SIG-M5 treated with dmso at 0.1 percent for 504 hours (cell line): ENCODE results near the gene BIVM.

Experiments used
- DNase-seq: peaks from one replicate; lab custom pipeline; 2025; ENCODE audit not compliant: unreplicated experiment; lab: John Stamatoyannopoulos, UW

Gene BIVM

DNA sequence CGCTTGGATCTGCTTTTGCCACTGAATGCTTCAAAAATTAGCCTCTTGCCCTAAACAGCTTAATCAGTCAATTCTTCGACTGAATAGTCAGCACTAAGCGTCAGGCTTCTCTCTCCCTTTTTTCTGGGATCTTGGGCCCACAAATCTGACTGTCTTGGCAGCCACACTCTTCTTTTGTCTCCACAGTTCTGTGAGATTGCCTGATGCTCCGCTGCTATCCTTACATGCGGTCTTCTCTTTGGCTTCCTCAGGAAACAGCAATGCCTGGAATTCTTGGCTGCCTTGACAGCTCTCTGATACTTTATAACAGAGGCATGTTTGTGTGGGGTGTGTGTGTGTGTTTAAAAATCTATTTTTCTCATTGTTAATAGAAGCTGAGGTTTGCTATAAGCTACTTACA is 79.6 kb downstream of the BIVM start:
- no peak for DNase-seq

DNA sequence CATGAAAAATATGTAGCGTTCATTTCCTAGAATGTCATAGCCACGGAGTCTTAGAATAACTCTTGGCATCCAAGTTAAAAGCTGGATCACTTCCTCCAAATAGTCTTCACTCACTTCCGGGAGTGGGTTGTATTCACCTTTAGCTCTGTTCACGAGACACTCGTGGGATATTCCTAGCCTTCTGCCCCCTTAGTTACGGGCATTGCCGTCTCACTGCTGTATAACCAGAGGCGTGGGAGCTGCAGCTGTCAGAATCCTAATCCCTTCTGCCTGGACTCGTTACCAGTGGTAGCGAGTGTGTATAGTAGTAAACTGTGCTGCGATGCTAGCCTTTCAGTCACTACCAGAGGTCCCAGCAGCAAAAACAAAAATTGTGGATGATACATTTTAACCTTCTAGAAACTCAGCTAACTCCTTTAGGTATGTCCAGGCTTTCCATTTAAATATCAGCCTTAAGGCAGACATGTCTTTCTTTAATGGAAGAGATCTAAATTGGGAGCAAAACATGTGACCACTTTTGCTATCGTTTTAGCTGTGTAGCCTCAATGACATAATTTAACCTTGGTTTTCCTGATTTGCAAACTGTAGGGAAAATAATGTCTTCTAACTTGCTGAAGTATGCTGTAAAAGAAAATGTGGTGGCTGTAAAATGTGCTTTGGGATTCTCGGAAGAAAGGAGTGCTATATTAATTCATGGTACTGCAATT is 81.0 kb downstream of the BIVM start:
- no peak for DNase-seq

DNA sequence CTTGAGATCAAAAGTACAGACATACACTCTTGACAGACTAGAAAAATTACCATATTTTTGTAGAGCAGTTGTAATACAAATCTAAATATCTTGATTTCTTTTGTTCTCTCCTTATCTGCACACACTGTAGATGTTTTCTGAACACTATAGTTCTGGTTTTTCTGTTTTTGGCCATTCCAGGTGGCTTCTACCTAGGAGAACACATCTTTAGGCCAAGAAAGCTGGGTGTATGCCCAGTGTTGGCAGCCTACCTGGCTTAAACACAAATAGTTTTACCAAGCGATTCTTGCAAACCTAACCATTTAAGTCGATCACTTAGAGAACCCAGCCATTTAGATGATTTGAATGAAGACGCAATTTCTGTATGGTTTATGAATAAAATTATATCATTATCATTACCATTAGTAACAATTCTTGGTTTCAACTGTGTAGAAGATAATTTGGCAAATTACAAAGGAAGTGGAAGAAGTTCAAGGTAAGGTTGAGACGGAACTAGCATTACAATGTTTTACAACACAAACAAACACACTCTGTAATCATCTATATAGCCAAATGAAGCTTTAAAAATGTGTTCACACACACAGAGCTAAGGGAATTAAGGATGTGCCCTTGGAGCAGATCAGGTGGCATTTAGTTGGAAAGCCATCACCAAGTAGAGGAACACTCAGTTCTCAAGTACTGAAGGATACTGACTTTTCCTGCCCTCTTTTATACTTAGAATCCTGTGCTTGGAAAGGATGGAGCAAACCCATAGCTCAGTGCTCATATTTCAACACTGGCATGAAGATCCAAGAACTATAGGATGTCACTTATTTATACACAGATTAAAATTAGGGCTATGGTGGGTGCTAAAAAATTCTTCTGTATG is 83.1 kb downstream of the BIVM start:
- no peak for DNase-seq
